Gastrocnemius medialis (tissue), 4 donors: Measurements from ENCODE around the gene CEP170B.

Source experiments
- POLR2A ChIP-seq, 2 donors: fragments of 450-650 bp; IDR thresholded peaks; one replicate each; pipeline ENCODE4 v1.6.1; 2017; ENCODE audit warnings: antibody characterized with exemption in 2 of 2, mild to moderate bottlenecking in 2 of 2, moderate library complexity in 2 of 2
- TF ChIP-seq, protein P1 (sequence below), 5 experiments: fragments of 450-650 bp in 3 of 5; fragments of 200-600 bp in 2 of 5; sonication (generic) in 2 of 5; IDR thresholded peaks in 4 of 5; conservative IDR thresholded peaks in 1 of 5; 1 replicate in 4 of 5; 2 replicates in 1 of 5; pipeline ENCODE4 v1.5.1; 2016 to 2019; ENCODE audit warnings: antibody characterized with exemption in 5 of 5, mild to moderate bottlenecking in 3 of 5, moderate library complexity in 3 of 5

DNA sequence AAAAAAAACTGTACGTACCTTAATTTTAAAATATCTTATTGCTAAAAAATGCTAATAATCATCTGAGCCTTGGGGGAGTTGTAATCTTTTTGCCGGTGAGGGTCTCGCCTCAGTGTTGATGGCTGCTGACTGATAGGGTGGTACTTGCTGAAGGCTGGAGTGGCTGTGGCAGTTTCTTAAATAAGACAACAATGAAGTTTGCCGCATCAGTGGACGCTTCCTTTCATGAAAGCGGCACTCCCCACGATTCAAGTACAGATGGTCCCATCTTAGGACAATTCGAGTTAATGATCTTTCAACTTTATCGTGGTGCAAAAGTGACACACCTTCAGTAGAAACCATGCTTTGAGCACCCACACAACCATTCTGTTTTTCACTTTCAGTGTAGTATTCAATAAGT is 52.0 kb downstream of the CEP170B start:
- no peak for TF ChIP-seq POLR2A (IDR thresholded peaks at IDR 0.05)
- TF ChIP-seq, protein P1, sequence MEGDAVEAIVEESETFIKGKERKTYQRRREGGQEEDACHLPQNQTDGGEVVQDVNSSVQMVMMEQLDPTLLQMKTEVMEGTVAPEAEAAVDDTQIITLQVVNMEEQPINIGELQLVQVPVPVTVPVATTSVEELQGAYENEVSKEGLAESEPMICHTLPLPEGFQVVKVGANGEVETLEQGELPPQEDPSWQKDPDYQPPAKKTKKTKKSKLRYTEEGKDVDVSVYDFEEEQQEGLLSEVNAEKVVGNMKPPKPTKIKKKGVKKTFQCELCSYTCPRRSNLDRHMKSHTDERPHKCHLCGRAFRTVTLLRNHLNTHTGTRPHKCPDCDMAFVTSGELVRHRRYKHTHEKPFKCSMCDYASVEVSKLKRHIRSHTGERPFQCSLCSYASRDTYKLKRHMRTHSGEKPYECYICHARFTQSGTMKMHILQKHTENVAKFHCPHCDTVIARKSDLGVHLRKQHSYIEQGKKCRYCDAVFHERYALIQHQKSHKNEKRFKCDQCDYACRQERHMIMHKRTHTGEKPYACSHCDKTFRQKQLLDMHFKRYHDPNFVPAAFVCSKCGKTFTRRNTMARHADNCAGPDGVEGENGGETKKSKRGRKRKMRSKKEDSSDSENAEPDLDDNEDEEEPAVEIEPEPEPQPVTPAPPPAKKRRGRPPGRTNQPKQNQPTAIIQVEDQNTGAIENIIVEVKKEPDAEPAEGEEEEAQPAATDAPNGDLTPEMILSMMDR (IDR thresholded peaks at IDR 0.05 in 4 of 5, conservative IDR thresholded peaks at IDR 0.05 in 1 of 5) = no peak
